Fibroblast of lung (primary cell): ENCODE data around the gene APEX2. TPM values are rescaled to one million over a fixed set of nuclear protein-coding genes. Genes with fewer than 3 reads are reported as not detected.

Source experiments
- DNase-seq, 2 donors: peaks; one replicate each; pipeline versions ENCODE4 v3.0.0 to v3.0.0-alpha.2; 2010; ENCODE audit warnings: low read depth in 2 of 2
- H2AFZ ChIP-seq: 2 replicates; pipeline ENCODE4 v1.5.1; 2012; ENCODE audit warnings: low read length, control low read depth, inconsistent platforms
- H3K27ac ChIP-seq: 2 replicates; pipeline ENCODE4 v1.5.1; 2011; ENCODE audit warnings: low read length, control low read depth; ENCODE audit not compliant: insufficient read depth
- H3K27me3 ChIP-seq: 2 replicates; pipeline ENCODE4 v1.5.1; 2011; ENCODE audit warnings: mild to moderate bottlenecking, low read length; ENCODE audit not compliant: control insufficient read depth, insufficient read depth
- H3K36me3 ChIP-seq: 2 replicates; pipeline ENCODE4 v1.5.1; 2011; ENCODE audit warnings: low read length; ENCODE audit not compliant: control insufficient read depth, insufficient read depth
- H3K4me1 ChIP-seq: 2 replicates; pipeline ENCODE4 v1.5.1; 2011; ENCODE audit warnings: low read length; ENCODE audit not compliant: control insufficient read depth, insufficient read depth; ENCODE audit errors: extremely low read depth
- H3K4me2 ChIP-seq: 2 replicates; pipeline ENCODE4 v1.5.1; 2011; ENCODE audit warnings: low read length, control low read depth; ENCODE audit not compliant: insufficient read depth; ENCODE audit errors: extremely low read depth
- H3K4me3 ChIP-seq, 4 experiments: fragments of 200-600 bp in 1 of 4; sonication (generic) in 1 of 4; replicated peaks in 1 of 4; 2 replicates each; pipeline ENCODE4 v1.5.1; 2011 to 2016; ENCODE audit warnings: low read length in 4 of 4, low read depth in 3 of 4, mild to moderate bottlenecking in 3 of 4, control low read depth in 2 of 4, inconsistent platforms in 1 of 4, mixed read lengths in 1 of 4; ENCODE audit not compliant: insufficient read depth in 1 of 4; ENCODE audit errors: control extremely low read depth in 1 of 4
- H3K79me2 ChIP-seq: 2 replicates; pipeline ENCODE4 v1.5.1; 2012; ENCODE audit warnings: mild to moderate bottlenecking, low read length, inconsistent platforms; ENCODE audit not compliant: control insufficient read depth, insufficient read depth
- H3K9ac ChIP-seq: 2 replicates; pipeline ENCODE4 v1.5.1; 2011; ENCODE audit warnings: mild to moderate bottlenecking, low read length, control low read depth; ENCODE audit not compliant: insufficient read depth
- H3K9me3 ChIP-seq: 2 replicates; pipeline ENCODE4 v1.5.1; 2012; ENCODE audit warnings: low read depth, low read length; ENCODE audit not compliant: control insufficient read depth, insufficient read depth
- H4K20me1 ChIP-seq: 2 replicates; pipeline ENCODE4 v1.5.1; 2011; ENCODE audit warnings: low read length; ENCODE audit not compliant: control insufficient read depth, insufficient read depth; ENCODE audit errors: extremely low read depth
- EZH2 ChIP-seq: IDR thresholded peaks from 2 replicates; pipeline ENCODE4 v1.5.1; 2012; ENCODE audit warnings: low read length, control low read depth, mild to moderate bottlenecking; ENCODE audit errors: missing control alignments
- polyA plus RNA-seq, 2 donors: library from polyadenylated mRNA; depleted of rRNA in 1 of 2; stranded (reverse) in 1 of 2; unstranded in 1 of 2; fragments of >200 nt; gene quantifications; 2 replicates each; pipeline ENCODE4 v1.2.1, GENCODE V29; 2011 to 2012; ENCODE audit warnings: missing spikeins in 1 of 2
- total RNA-seq: library from RNA; depleted of rRNA; stranded (reverse); fragments of >200 nt; gene quantifications from 2 replicates; pipeline ENCODE4 v1.2.1, GENCODE V29; 2014
- TF ChIP-seq, protein P1 (sequence below), 2 donors: IDR thresholded peaks in 1 of 2; conservative IDR thresholded peaks in 1 of 2; 1 replicate in 1 of 2; 2 replicates in 1 of 2; pipeline ENCODE4 v1.5.1; 2011 to 2012; ENCODE audit warnings: low read length in 2 of 2, control low read depth in 1 of 2, inconsistent platforms in 1 of 2, low read depth in 1 of 2, mild to moderate bottlenecking in 1 of 2

The APEX2 gene
- total and polyA plus RNA-seq, 2 donors (not counting 1 experiment from before 2014, with no cell fraction given), result 4.8 to 11.0 TPM

DNA sequence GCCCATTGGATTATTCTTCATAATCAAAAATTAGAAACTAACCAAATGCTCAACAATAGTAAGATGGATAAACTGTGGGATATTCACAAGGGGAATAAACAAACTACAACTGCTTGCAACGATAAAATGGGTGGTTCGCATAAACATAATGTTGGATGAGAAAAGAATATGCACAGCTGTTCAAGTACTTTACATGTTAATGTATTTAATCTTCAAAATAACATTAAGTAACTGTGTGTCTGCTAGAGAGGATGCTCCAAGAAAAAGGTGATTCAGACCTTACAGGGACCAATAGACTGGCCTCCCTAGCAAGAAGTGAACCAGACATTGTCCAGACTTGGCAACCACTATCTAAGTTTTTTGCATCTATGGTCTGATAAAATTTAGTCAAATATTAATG is 8.5 kb upstream of the APEX2 start:
- H3K4me1 ChIP-seq, result no peaks in the 10 kb centered on the region

DNA sequence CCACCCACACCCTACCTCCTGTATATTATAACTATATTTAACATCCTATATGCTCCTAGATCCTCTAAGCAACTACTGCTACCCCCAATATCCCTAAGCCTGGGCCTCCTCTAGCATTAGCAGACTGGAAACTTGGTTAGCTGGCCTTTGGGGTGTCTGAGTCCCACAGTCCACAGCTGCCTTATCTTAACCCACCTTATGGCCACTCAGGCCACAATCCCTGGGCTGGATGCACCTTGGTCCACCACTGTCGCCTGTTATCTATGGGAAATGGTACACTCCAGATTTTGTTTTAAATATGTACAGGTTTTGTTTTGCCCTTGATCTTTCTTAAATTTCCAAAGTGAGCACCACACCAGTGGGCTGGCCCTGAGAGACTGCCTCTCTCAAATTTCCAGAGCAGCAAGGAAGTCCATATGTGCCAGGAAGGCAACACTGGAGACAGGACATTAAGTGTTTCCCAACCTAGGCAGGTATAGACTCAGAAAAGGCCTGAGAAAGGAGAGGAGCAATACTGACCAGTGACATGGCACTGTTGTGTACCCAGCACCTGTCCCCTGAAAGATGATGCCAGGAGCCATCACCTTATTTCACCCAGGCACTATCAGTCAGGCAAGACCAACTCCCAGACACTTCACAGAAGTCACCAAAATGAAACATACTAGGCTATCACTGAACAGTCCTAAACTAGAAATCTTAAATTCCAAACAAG is 7.1 kb upstream of the APEX2 start:
- no peaks in the 10 kb centered on the region for H3K9me3 ChIP-seq
- H3K4me3 ChIP-seq, result no peak overlapping the region
- TF ChIP-seq, protein P1, sequence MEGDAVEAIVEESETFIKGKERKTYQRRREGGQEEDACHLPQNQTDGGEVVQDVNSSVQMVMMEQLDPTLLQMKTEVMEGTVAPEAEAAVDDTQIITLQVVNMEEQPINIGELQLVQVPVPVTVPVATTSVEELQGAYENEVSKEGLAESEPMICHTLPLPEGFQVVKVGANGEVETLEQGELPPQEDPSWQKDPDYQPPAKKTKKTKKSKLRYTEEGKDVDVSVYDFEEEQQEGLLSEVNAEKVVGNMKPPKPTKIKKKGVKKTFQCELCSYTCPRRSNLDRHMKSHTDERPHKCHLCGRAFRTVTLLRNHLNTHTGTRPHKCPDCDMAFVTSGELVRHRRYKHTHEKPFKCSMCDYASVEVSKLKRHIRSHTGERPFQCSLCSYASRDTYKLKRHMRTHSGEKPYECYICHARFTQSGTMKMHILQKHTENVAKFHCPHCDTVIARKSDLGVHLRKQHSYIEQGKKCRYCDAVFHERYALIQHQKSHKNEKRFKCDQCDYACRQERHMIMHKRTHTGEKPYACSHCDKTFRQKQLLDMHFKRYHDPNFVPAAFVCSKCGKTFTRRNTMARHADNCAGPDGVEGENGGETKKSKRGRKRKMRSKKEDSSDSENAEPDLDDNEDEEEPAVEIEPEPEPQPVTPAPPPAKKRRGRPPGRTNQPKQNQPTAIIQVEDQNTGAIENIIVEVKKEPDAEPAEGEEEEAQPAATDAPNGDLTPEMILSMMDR (conservative IDR thresholded peaks at IDR 0.05 in 1 of 2, IDR thresholded peaks at IDR 0.05 in 1 of 2; ENCODE audit: low read depth in 1 of 2, low read length in 2 of 2), result no peak
- TF ChIP-seq EZH2, result no peak
- no peak for DNase-seq
- H3K27me3 ChIP-seq, result no peaks in the 10 kb centered on the region
- H3K9ac ChIP-seq, result no peak overlapping the region
- no peaks in the 10 kb centered on the region for H4K20me1 ChIP-seq
- no peak overlapping the region for H3K27ac ChIP-seq
- H2AFZ ChIP-seq, result no peak overlapping the region
- no peak overlapping the region for H3K4me2 ChIP-seq
- no peaks in the 10 kb centered on the region for H3K4me1 ChIP-seq
- H3K36me3 ChIP-seq, result no peaks in the 10 kb centered on the region
- H3K79me2 ChIP-seq, result no peaks in the 10 kb centered on the region

More for the DNA sequence above, 8.5 kb upstream of the APEX2 start:
- H3K4me2 ChIP-seq, result no peak overlapping the region
- no peak overlapping the region for H3K4me3 ChIP-seq
- no peak overlapping the region for H3K9ac ChIP-seq
- no peaks in the 10 kb centered on the region for H3K79me2 ChIP-seq
- no peak for TF ChIP-seq EZH2
- TF ChIP-seq, protein P1 (conservative IDR thresholded peaks at IDR 0.05 in 1 of 2, IDR thresholded peaks at IDR 0.05 in 1 of 2; ENCODE audit: low read depth in 1 of 2, low read length in 2 of 2), result no peak
- H3K9me3 ChIP-seq, result no peaks in the 10 kb centered on the region
- DNase-seq, result no peak
- H3K27ac ChIP-seq, result no peak overlapping the region
- no peaks in the 10 kb centered on the region for H3K27me3 ChIP-seq
- H3K36me3 ChIP-seq, result no peaks in the 10 kb centered on the region
- H4K20me1 ChIP-seq, result no peaks in the 10 kb centered on the region
- H2AFZ ChIP-seq, result no peak overlapping the region

DNA sequence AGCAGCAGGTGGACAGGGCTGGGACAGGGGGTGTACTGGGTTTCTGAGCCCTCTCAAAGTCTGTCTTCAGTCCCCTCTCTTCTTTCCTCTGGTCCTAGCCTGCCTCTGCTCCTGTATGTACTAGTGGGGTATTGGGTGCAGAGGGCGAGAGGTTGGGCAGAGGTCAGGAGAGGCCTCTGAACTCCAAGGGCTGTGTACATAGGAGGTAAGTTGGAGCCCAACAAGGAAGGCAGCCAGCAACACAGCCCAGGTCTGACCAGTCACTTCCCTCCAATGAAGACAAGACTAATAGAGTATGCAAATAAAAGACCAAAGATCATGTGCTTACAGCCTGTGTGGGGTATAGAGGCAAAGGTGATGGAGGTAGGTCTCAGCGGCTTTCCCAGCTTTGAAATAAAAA is 6.1 kb upstream of the APEX2 start, which contains the start of gene PFKFB1:
Gene PFKFB1 (minus strand): TSS at position 90 of the 400 bp plus-strand sequence. CDS start 181 bp downstream, outside the sequence.
- Histone ChIP-seq H2AFZ (no peak within 1 kb of the TSS), H3K36me3 (no peaks in the 10 kb centered on the region), H3K9ac (no peak within 1 kb of the TSS), H3K4me3 (no peak within 1 kb of the TSS), H3K27me3 (no peaks in the 10 kb centered on the region), H3K4me2 (no peak within 1 kb of the TSS), H3K79me2 (no peaks in the 10 kb centered on the region), H3K27ac (no peak within 1 kb of the TSS), H4K20me1 (no peaks in the 10 kb centered on the region), H3K9me3 (no peaks in the 10 kb centered on the region), H3K4me1 (no peaks in the 10 kb centered on the region)
- no peak for DNase-seq
- TF ChIP-seq, protein P1 (conservative IDR thresholded peaks at IDR 0.05 in 1 of 2, IDR thresholded peaks at IDR 0.05 in 1 of 2; ENCODE audit: low read depth in 1 of 2, low read length in 2 of 2), result no peak
- no peak for TF ChIP-seq EZH2
